ENCODE measurements around the gene MAP7D2.
"Not testable (repeated sequence)": the region's sequence is repeated elsewhere in the genome, so short reads cannot be mapped to it uniquely, and the experiment has no call there.

MAP7D2 gene

DNA sequence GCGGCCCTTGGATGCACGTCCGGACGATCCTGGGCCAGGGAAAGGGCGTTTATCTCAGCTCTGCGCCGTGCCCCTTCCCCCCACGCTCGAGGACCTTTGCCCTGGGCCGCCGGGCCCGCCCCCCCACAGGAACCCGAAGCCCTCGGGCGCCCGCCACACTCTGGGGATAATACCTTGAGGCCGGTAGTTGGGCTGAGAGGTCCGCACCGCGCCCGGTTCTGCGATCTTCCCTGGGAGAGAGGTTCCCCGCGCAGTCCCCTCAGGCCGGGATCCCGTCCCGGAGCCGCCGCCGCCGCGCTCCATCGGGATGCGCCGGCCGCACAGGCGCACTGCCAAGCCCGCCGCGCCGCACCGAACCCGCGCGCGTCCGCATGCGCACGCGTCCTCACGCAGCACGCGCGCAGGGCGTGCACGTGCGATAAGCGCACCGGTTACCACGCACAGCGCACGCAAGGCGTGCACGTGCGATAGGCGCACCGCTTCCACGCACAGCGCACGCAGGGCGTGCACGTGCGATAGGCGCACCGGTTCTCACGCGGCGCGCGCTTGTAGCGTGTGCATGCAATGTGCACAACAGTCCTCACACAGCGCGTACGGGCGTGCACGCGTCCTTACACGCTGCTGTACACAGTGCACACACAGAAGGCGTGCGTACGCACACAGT, at the start of gene MAP7D2:
Gene MAP7D2 (minus strand): TSS at position 331 of the 664 bp plus-strand sequence. CDS start 28 bp downstream, at position 303.
- DNase-seq: no peak

- DNase-seq: not testable (repeated sequence)
Observed at GRCh38 chrX:20162516-20162915, 45.8 kb upstream of the MAP7D2 start.

DNA sequence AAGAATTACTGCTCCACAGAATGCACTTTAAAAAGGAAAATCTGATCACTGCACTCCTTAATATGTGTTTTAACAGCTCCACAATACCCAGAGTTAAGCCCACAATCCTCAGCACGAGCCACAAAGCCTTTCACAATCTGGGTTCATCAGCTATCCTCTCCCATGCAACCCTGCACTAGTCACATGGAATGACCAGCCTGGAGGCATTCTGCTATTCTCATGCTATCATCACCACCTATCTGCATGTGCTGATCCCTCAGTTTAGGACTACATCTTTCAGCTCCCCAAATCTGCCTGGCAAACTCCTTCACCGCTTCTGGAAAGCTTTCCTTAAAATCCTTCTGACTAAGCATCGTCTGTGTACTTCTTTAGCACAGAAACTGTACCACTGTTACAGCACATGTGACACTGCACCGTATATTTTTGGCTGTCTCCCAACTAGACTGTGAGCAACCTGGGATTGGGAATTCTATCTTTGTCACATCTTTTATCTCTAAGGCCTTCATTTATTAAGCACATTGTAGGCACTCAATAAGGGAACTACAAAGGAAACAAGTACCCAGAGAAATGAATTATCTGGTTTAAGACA, 43.2 kb upstream of the MAP7D2 start:
- no peak for DNase-seq

- DNase-seq: no peak
Observed at GRCh38 chrX:20151689-20152088, 35.0 kb upstream of the MAP7D2 start.

DNA sequence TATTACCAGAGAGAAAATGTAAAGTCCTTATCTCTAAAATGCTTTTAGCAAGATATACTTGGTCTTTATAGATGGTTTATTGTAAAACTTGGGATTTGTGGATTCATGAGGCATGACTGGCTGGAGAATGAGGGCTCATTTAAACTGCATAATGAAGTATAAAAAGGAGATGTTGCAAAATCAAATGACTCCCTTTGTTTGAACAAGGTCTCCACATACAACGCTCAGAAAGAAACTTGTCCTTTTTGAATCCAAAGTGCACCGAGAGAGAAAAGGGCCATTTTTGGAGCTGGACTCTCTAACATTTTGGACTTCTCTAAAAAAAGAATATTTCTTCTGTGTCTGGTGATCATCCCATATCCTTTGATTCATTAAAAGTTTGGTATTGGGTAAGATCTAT, 32.6 kb upstream of the MAP7D2 start:
- no peak for DNase-seq

GRCh38 chrX:20147561-20147960, 30.9 kb upstream of the MAP7D2 start:
- DNase-seq: no peak

DNA sequence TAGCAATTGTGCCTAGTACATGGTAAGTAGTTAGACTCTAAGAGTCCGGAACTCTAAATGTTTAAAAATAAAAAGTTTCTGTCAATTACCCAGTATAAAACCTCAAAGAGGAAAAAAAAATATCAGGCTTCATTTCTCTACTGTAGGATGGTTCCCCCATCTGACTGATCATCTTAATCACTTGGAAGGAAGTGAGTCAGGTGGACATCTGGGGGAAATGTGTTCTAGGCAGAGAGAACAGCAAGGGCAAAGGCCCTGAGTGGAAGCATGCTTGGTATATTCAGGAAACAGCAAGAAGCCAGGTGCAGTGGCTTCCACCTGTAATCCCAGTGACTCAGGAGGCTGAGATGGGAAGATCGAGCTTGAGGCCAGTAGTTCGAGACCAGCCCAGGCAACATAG, 27.8 kb upstream of the MAP7D2 start:
- DNase-seq: no peak

DNA sequence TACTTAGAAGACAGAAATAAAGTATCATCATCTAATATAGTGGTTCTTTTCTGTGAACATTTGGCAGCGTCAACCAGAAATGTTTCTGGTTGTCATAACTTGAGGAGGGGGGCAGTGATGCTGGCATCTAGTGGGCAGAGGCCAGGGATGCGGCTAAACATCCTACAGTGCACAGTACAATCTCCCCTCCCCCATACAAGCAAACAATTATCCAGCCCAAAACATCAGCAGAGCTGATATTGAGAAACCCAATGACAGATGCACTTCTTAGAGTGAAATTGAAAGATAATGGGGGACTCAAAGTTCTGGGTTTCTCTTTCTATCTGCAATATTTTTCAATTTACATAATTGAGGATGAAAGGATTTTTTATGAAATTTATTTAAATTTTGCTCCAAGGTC, 26.9 kb upstream of the MAP7D2 start:
- no peak for DNase-seq

- DNase-seq: no peak
Observed at GRCh38 chrX:20143111-20143510, 26.4 kb upstream of the MAP7D2 start.

DNA sequence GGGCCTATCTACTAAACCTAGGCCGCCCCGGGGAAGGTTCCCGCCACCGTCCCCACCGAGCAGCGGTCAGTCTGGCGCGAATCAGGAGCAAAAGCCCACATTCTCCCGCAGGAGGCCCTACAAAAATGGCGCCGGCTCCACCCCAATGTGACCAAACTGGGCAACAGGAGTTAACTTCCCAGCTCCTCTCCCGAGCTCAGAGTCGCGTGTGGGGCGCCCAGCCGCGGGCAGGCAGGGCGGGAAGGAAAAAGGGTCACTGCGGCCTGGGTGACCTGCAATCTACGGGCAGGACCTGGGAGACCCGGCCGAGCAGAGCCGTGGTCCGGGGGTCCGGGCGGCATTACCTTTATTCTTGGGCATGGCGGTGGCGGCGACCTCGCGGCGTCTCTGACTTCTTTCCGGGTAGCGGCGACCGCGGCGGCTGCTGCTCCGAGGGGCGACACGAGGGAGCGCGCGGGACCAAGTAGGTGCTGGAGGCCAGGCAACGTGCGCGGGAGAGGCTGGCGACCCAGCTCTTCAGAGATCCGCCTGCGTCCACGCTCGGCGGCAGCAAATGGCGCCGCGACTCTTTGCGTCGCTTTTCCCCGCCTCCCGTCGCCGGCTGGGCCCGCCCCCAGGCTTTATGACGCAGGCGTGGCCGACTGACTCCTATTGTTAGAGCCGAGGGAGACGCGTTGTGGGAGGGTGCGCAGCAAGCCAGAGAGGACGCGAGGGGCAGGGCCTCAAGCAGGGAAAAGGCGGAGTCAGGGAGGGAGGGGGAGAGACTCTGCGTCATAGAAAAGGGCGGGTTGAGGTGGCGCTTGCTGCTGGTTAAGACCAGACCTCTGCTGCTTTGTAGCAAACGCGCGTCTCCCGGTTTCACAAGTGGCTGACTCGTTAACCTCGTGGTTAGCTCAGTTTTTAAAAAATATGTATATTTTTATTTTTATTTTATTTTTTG, 24.8 kb upstream of the MAP7D2 start, which contains the start of gene EIF1AX:
Gene EIF1AX (minus strand): TSS at position 558 of the 940 bp plus-strand sequence. CDS start 198 bp downstream, at position 360.
- peak; percentile 52 for DNase-seq

GRCh38 chrX:20140420-20140819, 23.7 kb upstream of the MAP7D2 start:
- no peak for DNase-seq

- DNase-seq: no peak
Observed at GRCh38 chrX:20139966-20140365, 23.3 kb upstream of the MAP7D2 start.

GRCh38 chrX:20135944-20136343, 19.2 kb upstream of the MAP7D2 start:
- DNase-seq: no peak

DNA sequence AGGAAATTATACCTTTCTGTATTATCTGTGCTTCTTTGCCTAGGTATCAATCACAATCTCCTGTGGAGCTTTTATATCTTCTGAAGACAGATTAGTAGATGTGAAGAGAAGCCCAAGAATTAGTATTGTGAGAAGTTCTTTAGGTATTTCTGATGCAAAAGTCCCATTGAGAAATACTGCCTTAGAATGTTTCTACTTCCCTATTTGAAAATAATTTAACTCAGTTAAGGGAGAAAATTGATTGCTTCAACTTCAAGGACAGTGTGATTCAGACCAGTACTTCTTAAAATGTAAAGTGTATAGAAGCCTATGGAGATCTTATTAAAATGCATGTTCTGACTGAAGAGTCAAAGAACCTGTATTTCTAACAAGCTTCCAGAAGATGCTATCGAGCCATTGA, 16.0 kb upstream of the MAP7D2 start:
- DNase-seq: no peak

GRCh38 chrX:20130357-20130756, 13.7 kb upstream of the MAP7D2 start:
- no peak for DNase-seq

GRCh38 chrX:20129547-20129946, 12.8 kb upstream of the MAP7D2 start:
- no peak for DNase-seq

DNA sequence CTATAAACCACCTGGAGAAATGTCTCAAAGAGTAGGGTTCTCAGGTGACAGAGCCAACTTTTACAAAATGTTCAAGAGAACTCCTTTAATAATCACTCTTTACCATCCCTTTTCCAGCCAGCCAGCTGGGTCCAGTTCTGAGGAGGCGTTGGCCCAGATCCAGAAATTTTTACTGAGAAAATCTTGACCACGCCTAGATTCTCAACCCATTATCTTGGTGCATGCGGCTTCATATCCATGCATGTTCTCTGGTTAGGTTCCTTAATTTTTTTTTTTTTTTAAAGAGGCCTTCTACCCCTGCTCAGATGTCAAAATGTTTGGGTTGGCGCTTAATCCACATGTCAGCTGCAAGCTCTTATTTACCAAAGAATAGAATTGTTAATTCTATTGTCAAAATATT, 12.0 kb upstream of the MAP7D2 start:
- DNase-seq: no peak

DNA sequence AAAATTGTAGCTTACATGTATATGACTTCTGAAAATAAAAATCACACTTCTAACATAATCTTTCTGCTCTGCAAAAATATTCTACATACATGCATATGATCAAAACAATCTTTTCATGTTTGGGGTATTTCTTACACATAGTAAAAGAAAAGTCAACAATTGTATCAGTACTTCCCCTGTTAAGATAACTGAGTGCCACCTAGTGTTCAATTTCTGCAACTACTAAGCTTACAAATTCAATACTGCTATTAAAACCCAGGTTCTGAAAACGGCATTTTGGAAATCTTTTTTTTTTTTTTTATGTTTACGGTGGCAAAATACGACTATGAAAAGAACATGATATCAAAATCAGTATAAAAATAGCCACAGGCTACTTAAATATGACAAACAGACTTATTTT, 10.7 kb upstream of the MAP7D2 start:
- not testable (repeated sequence) for DNase-seq

DNA sequence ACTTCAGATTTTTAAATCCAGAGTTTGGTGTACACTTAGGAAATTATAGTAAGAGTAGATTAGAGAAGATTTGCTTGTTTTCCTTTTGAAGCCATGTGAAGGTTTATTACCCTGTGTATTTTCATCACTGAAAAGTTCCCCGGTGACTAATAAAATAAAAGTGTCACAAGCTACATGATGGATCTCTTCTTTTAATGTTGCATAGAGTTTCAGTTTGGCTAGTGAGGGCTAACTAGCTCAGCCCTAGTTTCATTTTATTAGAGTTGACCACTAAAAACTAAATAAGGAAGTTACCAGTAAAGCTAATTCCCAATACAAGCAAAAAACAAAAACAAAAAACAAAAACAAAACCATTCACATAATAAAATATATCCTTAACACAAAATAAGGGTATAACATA, 10.1 kb upstream of the MAP7D2 start:
- not testable (repeated sequence) for DNase-seq

GRCh38 chrX:20124964-20125363, 8.3 kb upstream of the MAP7D2 start:
- DNase-seq: no peak

- DNase-seq: no peak
Observed at GRCh38 chrX:20118065-20118824, 1.5 kb upstream of the MAP7D2 start.

GRCh38 chrX:20116087-20116576, 575 bp downstream of the MAP7D2 start:
- DNase-seq: no peak
